Measurements from ENCODE around the gene PPP3R1.

GRCh38 chr2:68206793-68207192 lies 45.5 kb downstream of the PPP3R1 start:
- TF ChIP-seq POLR2A (IDR thresholded peaks at IDR 0.05; ENCODE audit: low read length) (no peak), GATA1 (IDR thresholded peaks at IDR 0.05; ENCODE audit: low read depth, low read length) (no peak)
